Adrenal gland (tissue), 5 donors: ENCODE measurements around the gene SLC25A23.

ENCODE experiments used
- CTCF ChIP-seq, 6 experiments: fragments of 450-650 bp in 4 of 6; fragments of 200-600 bp in 2 of 6; sonication (generic) in 1 of 6; IDR thresholded peaks; 1 replicate in 5 of 6; 2 replicates in 1 of 6; pipeline versions ENCODE4 v1.5.1 to v1.8.0; 2016 to 2021; ENCODE audit warnings: antibody characterized with exemption in 6 of 6, mild to moderate bottlenecking in 2 of 6, moderate library complexity in 1 of 6
- POLR2A ChIP-seq, 2 donors: fragments of 450-650 bp; IDR thresholded peaks; one replicate each; pipeline ENCODE4 v1.6.1; 2017; ENCODE audit warnings: antibody characterized with exemption in 2 of 2, mild to moderate bottlenecking in 2 of 2, moderate library complexity in 1 of 2
- donor health status: DM: no; HTN: no; CAD: no.

- TF ChIP-seq CTCF (IDR thresholded peaks at IDR 0.05) (no peak), POLR2A (IDR thresholded peaks at IDR 0.05) (no peak)
These were observed 7.1 kb upstream of the SLC25A23 start for GRCh38 chr19:6466526-6467248.
